Kidney (tissue), 14 donors: ENCODE results near the gene NFKBIA. TPM values are rescaled to one million over a fixed set of nuclear protein-coding genes. Genes with fewer than 3 reads are reported as not detected.

Experiments
- DNase-seq, 5 donors: peaks; one replicate each; pipeline ENCODE4 v3.0.0-alpha.2; 2013 to 2020
- FAIRE-seq: peaks from 2 replicates; lab custom pipeline; 2012; peaks lifted over from hg19 to GRCh38; lab: Jason Lieb, UNC
- H3K27ac ChIP-seq, 2 donors: one replicate each; pipeline ENCODE4 v1.7.0; 2013; ENCODE audit warnings: low read depth in 2 of 2, low read length in 2 of 2, inconsistent platforms in 1 of 2
- H3K27me3 ChIP-seq: one replicate; pipeline ENCODE4 v1.7.1; 2013; ENCODE audit warnings: low read length, inconsistent platforms; ENCODE audit not compliant: control insufficient read depth, insufficient read depth
- H3K36me3 ChIP-seq, 3 donors: one replicate each; pipeline versions ENCODE4 v1.7.0 to v1.7.1; 2013; ENCODE audit warnings: low read length in 3 of 3, control low read depth in 1 of 3, inconsistent platforms in 1 of 3; ENCODE audit not compliant: insufficient read depth in 3 of 3, control insufficient read depth in 2 of 3
- H3K4me1 ChIP-seq, 3 donors: one replicate each; pipeline versions ENCODE4 v1.7.0 to v1.7.1; 2013; ENCODE audit warnings: low read length in 3 of 3, inconsistent platforms in 1 of 3, low read depth in 1 of 3; ENCODE audit not compliant: control insufficient read depth in 2 of 3, insufficient read depth in 2 of 3
- H3K4me3 ChIP-seq, 3 donors: one replicate each; pipeline versions ENCODE4 v1.7.0 to v1.8.1; 2013; ENCODE audit warnings: low read length in 3 of 3, control low read depth in 1 of 3, inconsistent platforms in 1 of 3
- H3K9ac ChIP-seq, 3 donors: one replicate each; pipeline versions ENCODE4 v1.7.0 to v1.7.1; 2013; ENCODE audit warnings: low read length in 3 of 3, control low read depth in 1 of 3, inconsistent platforms in 1 of 3
- H3K9me3 ChIP-seq, 3 donors: one replicate each; pipeline versions ENCODE4 v1.7.0 to v1.7.1; 2013; ENCODE audit warnings: low read length in 3 of 3, control low read depth in 1 of 3, inconsistent platforms in 1 of 3; ENCODE audit not compliant: control insufficient read depth in 2 of 3, insufficient read depth in 1 of 3
- CTCF ChIP-seq: IDR thresholded peaks from 3 replicates; pipeline ENCODE4 v1.5.1; 2012; ENCODE audit warnings: mild to moderate bottlenecking, moderate library complexity, borderline replicate concordance; ENCODE audit not compliant: insufficient read depth; ENCODE audit errors: extremely low read depth
- intact Hi-C: fragments of 100-400 bp; cut with DNase I; formaldehyde crosslinking; loops from one replicate; pipeline ENCODE4 v1.11.1; 2022
- polyA plus RNA-seq: library from polyadenylated mRNA; stranded (reverse); fragments of 350-450 nt; fragmentation: Illumina TruSeq; extraction: RNeasy Lipid Tissue Mini Kit (QIAGEN cat#74804); gene quantifications from one replicate; pipeline ENCODE4 v1.2.3, GENCODE V29; 2014; ENCODE audit warnings: low read depth, low replicate concordance; ENCODE audit not compliant: insufficient read depth
- total RNA-seq: library from RNA; stranded (reverse); fragmentation: NEBNext Ultra II Directional; extraction: Animal tissue kit (Norgen Biotek cat#: 25700); gene quantifications from one replicate; pipeline ENCODE4 v1.2.1, GENCODE V29; 2021
- donor health status: control.
- donor health status: control.
- donor health status: control.
- donor health status: control.
- donor health status: control.
- donor health status: DM: yes; HTN: yes; CAD: no.
- donor health status: Normal renal cell carcinoma (clear cell type).

Gene NFKBIA
- total and polyA plus RNA-seq, 2 donors from 2014 or later = 131 to 171 TPM

GRCh38 chr14:35365130-35366055 lies 39.2 kb downstream of the NFKBIA start:
- H3K9ac ChIP-seq = no peak overlapping the region
- peak overlapping the region; percentile 30 to 76 for H3K27ac ChIP-seq
- no peaks in the 10 kb centered on the region for H3K9me3 ChIP-seq
- DNase-seq = peak in 3 of 5 donors; percentile 55 to 92 (median 58)
- TF ChIP-seq CTCF = no peak
- no peaks in the 10 kb centered on the region for H3K36me3 ChIP-seq
- H3K27me3 ChIP-seq = no peaks in the 10 kb centered on the region
- FAIRE-seq = no peak
- H3K4me1 ChIP-seq = peaks cover 0 to 32% (median 31%) of the 10 kb centered on the region in 3 donors
- intact Hi-C loops = no loop called here
- H3K4me3 ChIP-seq = no peak overlapping the region

DNA sequence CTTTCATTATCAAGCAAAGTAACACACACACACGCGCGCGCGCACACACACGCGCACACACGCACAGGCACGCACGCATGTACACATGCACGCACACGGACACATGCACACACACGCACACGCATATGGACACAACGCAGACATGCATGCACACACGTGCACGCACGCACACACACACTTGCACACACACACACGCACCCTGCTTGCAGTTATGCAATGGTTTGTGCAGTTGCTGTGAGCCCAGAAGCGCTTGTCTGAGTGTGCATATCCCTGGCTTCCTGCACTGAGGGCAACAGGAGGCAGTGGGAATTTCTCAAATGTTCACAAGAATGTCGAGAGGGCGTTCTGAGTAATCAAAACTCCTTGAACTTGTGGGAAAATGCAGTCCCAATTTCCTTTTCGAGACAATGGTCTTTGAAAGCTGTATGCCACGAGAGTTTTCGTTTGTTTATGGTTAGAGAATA lies 41.6 kb downstream of the NFKBIA start:
- DNase-seq (peak in 1 of 5 donors; percentile 39), FAIRE-seq (no peak)
- Histone ChIP-seq H3K36me3 (no peaks in the 10 kb centered on the region), H3K9me3 (no peaks in the 10 kb centered on the region), H3K4me3 (no peak overlapping the region), H3K27me3 (no peaks in the 10 kb centered on the region), H3K9ac (no peak overlapping the region), H3K27ac (no peak overlapping the region), H3K4me1 (peaks cover 0 to 27% (median 26%) of the 10 kb centered on the region in 3 donors)
- intact Hi-C loops = no loop called here
- TF ChIP-seq CTCF = no peak

DNA sequence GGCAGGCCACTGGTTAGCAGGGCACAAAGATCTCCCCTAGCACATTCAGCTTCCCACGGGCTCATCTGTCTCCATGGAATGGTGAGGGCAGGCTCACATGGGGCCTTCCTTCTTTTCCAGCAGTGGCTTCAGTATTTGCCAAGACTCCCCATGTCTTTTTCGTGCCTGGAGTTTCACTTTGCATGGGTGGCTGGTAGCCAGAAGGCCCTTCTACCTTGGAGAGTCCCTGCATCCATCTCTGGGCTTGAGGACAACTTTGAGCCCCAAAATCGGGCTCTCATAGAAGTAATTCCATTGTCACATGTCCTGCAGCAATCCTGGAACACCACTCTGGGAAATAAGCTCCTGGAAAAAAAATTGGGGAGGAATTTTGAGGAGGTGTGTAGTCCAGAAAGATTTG lies 42.1 kb downstream of the NFKBIA start:
- no peak for TF ChIP-seq CTCF
- intact Hi-C loops = no loop called here
- H3K9ac ChIP-seq = no peak overlapping the region
- no peak overlapping the region for H3K4me3 ChIP-seq
- H3K27ac ChIP-seq = no peak overlapping the region
- peak in 1 of 5 donors; percentile 3 for DNase-seq
- H3K27me3 ChIP-seq = no peaks in the 10 kb centered on the region
- no peaks in the 10 kb centered on the region for H3K9me3 ChIP-seq
- H3K36me3 ChIP-seq = no peaks in the 10 kb centered on the region
- H3K4me1 ChIP-seq = peaks cover 0 to 24% (median 21%) of the 10 kb centered on the region in 3 donors
- no peak for FAIRE-seq
